T1000 (cell line): Measurements from ENCODE around the gene SEMA4G.

ENCODE experiments used
- DNase-seq: peaks from one replicate; lab custom pipeline; 2025; ENCODE audit warnings: mixed read lengths; lab: John Stamatoyannopoulos, UW

Gene SEMA4G

GRCh38 chr10:100987685-100988049 is 18.4 kb downstream of the SEMA4G start:
- DNase-seq, result no peak

GRCh38 chr10:100988166-100988565 is 18.9 kb downstream of the SEMA4G start:
- DNase-seq, result no peak

- no peak for DNase-seq
Observed at GRCh38 chr10:100989088-100989487, 19.8 kb downstream of the SEMA4G start.

- DNase-seq, result no peak
Observed at GRCh38 chr10:100993986-100994708, 24.8 kb downstream of the SEMA4G start.

GRCh38 chr10:100995181-100995580 is 25.9 kb downstream of the SEMA4G start:
- DNase-seq, result no peak

- no peak for DNase-seq
Observed at GRCh38 chr10:100996678-100997359, 27.5 kb downstream of the SEMA4G start.

GRCh38 chr10:100997360-100998182 is 28.3 kb downstream of the SEMA4G start:
- peak; percentile 78 for DNase-seq

GRCh38 chr10:100998183-100998990 is 29.1 kb downstream of the SEMA4G start:
- DNase-seq, result peak; percentile 53

GRCh38 chr10:100998991-100999741 is 29.9 kb downstream of the SEMA4G start:
- peak; percentile 63 for DNase-seq

- DNase-seq, result no peak
Observed at GRCh38 chr10:100999742-101000126, 30.4 kb downstream of the SEMA4G start, which contains the start of gene LZTS2. TSS of gene LZTS2 (plus strand) at chr10:100999808. CDS start at chr10:101002539, 2,731 bp downstream.

GRCh38 chr10:101000127-101000914 is 31.0 kb downstream of the SEMA4G start:
- no peak for DNase-seq

- DNase-seq, result peak; percentile 26
Observed at GRCh38 chr10:101000915-101001658, 31.8 kb downstream of the SEMA4G start.

- no peak for DNase-seq
Observed at GRCh38 chr10:101001659-101002035, 32.3 kb downstream of the SEMA4G start.

GRCh38 chr10:101002456-101002855 is 33.2 kb downstream of the SEMA4G start:
- DNase-seq, result no peak

- DNase-seq, result no peak
Observed at GRCh38 chr10:101003639-101004206, 34.4 kb downstream of the SEMA4G start.

GRCh38 chr10:101005361-101005760 is 36.1 kb downstream of the SEMA4G start:
- no peak for DNase-seq

GRCh38 chr10:101005869-101006567 is 36.7 kb downstream of the SEMA4G start:
- no peak for DNase-seq

- DNase-seq, result no peak
Observed at GRCh38 chr10:101006593-101007098, 37.3 kb downstream of the SEMA4G start.
